Globus pallidus (tissue), 1 donor: ENCODE results near the gene EXPH5.
"Not testable (repeated sequence)": the region's sequence is repeated elsewhere in the genome, so short reads cannot be mapped to it uniquely, and the experiment has no call there.

ENCODE experiments used
- DNase-seq: peaks from one replicate; pipeline ENCODE4 v3.0.0-alpha.2; 2015; ENCODE audit warnings: low spot score

Gene EXPH5

GRCh38 chr11:108593214-108593922 lies at the start of gene EXPH5:
TSS of gene EXPH5 (minus strand) at chr11:108593768. CDS start at chr11:108593536, 232 bp downstream.
- peak; percentile 68 for DNase-seq

DNA sequence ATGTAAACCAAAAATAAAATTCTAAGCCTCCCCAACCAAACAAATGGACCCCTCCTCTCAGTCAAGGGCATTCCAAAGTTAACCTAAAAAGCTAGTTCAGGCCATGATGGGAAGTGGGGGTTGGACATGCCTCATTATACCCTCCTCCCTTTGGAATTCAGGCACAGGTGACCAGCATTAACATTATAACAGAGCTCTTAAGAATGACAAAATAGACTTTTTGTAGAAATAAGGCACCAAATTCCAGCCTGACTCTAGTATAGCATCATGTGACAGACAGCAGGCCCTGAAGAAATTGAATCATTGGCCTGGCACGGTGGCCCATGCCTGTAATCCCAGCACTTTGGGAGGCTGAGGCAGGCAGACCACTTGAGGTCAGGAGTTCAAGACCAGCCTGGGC lies 48.2 kb upstream of the EXPH5 start:
- DNase-seq: not testable (repeated sequence)

- no peak for DNase-seq
Measured at GRCh38 chr11:108639146-108639545, 45.6 kb upstream of the EXPH5 start.

- no peak for DNase-seq
Measured at GRCh38 chr11:108636222-108636621, 42.7 kb upstream of the EXPH5 start.

- DNase-seq: no peak
Measured at GRCh38 chr11:108635106-108635505, 41.5 kb upstream of the EXPH5 start.

- DNase-seq: no peak
Measured at GRCh38 chr11:108632041-108632704, 38.6 kb upstream of the EXPH5 start.

DNA sequence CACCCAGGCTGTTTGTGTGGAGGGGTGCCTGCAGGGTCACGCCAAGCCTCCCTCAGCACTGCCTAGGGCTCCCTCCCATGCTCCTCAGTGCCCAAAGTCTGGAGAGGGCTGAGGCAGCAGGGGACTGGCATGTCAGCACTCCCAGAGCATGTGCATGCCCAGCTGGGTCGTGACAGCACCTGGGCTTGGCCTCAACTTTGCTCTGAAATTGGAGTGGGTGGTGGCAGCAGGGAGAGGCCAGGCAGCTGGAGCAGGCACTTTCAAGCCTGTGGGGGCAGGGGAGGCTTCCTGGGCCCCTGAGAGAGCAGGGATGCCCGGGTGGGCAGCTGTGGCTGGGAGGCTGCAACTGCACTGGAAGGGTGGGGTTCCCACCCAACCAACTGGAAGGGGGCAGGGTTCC lies 35.7 kb upstream of the EXPH5 start:
- no peak for DNase-seq

GRCh38 chr11:108628812-108629211 lies 35.2 kb upstream of the EXPH5 start:
- DNase-seq: no peak

DNA sequence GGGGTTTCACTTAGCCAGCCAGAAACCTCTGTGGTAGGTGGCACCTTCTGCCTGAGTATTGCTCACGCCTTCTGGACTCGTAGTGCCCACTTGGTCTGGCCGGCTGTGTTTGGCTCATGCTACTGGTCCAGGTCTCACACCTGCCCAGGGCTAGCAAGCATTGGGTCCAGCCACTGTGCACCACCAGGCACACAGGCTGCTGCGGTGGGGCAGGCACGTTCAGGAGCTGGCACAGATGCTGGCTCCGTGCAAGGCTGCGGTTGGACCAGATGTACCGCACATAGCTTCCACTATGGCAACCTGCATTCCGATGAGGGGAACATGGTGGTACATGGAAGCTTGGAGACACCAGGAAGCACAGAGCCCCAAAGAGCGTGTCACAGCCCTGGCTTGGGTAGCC lies 34.8 kb upstream of the EXPH5 start:
- DNase-seq: no peak

DNA sequence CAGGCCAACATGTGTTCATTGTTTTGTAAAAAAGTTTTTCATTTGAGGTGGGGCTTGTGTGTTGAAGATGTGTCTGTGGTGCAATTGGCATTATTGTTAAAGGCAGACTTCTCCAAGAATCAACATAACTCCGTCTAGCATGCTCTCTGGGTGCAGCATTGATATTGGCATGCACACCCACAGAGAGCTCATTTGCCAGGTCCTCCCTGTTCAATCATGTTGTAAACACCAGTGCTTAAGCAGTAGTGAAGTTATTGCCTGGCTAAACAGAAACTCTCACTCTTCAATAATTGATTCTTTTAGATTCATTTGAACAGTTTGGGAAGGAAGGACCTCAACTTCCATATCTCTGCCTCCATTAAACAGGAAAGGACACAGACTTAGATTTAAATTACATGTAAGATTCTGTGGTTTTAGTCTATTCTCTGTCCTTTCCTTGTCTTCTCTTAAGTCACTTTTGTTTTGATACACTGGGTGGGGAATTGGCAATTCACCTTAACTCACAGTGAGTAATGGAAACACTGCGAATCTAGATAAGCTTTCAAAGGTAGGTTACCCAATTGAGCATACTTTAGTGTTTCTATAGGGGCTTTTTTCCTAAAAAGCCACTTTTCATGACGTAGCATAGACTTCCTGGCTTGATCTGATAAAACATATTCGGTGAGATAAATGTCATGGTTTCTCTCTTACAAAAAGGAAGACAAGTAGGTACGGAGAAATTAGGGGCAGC lies 30.8 kb upstream of the EXPH5 start:
- DNase-seq: no peak

DNA sequence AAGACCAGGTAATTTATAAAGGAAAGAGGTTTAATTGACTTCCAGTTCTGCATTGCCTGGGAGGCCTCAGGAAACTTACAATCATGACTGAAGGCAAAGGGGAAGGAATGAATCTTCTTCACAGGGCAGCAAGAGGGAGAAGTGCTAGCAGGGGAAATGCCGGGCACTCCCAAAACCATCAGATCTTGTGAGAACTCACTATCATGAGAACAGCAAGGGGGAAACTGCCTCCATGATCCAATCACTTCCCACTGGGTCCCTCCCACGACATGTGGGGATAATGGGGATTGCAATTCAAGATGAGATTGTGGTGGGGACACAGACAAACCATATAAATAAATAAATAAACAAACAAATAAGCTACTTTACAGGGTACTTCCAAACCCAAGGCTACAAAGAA lies 28.8 kb upstream of the EXPH5 start:
- no peak for DNase-seq

- no peak for DNase-seq
Measured at GRCh38 chr11:108620958-108621772, 27.6 kb upstream of the EXPH5 start.

- DNase-seq: no peak
Measured at GRCh38 chr11:108618529-108618928, 25.0 kb upstream of the EXPH5 start.

DNA sequence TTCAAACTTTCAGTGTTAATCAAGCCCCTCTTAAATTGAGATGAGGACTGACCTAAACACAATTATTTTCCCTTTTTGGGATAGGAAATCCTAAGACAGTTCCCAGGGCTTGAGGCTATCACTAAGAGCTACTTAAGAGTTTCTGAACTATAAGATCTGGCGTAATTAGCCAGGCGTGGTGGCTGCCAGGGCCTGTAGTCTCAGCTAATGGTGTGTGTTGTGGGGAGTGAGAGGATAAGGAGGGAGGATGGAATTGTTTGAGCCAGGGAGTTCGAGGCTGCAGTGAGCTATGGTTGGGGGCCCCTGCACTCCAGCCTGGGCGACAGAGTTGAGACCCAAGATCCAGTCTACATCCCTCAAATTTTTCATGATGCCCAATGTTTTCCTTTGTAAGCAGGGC lies 23.5 kb upstream of the EXPH5 start:
- no peak for DNase-seq

- no peak for DNase-seq
Measured at GRCh38 chr11:108616549-108616948, 23.0 kb upstream of the EXPH5 start.

GRCh38 chr11:108614086-108614485 lies 20.5 kb upstream of the EXPH5 start:
- DNase-seq: no peak

GRCh38 chr11:108609682-108610081 lies 16.1 kb upstream of the EXPH5 start:
- no peak for DNase-seq

- no peak for DNase-seq
Measured at GRCh38 chr11:108608548-108608947, 15.0 kb upstream of the EXPH5 start.

GRCh38 chr11:108606495-108607160 lies 13.1 kb upstream of the EXPH5 start:
- DNase-seq: no peak

GRCh38 chr11:108606070-108606469 lies 12.5 kb upstream of the EXPH5 start:
- DNase-seq: no peak

DNA sequence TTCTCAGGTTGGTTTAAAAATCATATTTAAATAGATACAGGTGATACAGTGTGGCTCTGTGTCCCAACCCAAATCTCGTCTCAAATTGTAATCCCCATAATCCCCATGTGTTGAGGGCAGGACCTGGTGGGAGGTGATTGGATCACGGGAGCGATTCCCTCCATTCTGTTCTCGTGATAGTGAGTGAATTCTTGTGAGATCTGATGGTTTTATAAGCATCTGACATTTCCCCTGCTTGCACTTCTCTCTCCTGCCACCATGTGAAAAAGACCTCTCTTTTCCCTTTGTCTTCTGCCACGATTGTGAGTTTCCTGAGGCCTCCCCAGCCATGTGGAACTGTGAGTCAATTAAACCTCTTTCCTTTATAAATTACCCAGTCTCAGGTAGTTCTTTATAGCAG lies 9.2 kb upstream of the EXPH5 start:
- not testable (repeated sequence) for DNase-seq

DNA sequence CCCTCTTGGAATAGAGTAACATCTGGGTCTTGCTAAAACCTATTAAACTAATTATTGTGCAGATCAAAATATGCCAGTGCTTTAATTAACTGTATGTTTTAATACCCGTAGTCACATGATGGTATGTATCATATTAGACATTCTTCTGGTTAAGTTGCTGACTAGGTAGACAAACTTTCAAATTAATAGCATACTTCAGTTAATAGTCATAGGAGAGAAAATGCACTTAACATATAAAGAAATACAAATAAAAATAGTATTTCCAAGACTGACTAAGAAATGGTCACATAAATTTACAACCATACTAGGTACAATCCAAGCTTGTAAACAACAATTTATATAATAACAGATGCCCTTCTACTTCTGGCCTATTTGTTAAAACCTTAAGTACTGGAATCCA lies 7.6 kb upstream of the EXPH5 start:
- DNase-seq: no peak
